ENCODE data around the gene PIP4K2B.

Gene PIP4K2B

DNA sequence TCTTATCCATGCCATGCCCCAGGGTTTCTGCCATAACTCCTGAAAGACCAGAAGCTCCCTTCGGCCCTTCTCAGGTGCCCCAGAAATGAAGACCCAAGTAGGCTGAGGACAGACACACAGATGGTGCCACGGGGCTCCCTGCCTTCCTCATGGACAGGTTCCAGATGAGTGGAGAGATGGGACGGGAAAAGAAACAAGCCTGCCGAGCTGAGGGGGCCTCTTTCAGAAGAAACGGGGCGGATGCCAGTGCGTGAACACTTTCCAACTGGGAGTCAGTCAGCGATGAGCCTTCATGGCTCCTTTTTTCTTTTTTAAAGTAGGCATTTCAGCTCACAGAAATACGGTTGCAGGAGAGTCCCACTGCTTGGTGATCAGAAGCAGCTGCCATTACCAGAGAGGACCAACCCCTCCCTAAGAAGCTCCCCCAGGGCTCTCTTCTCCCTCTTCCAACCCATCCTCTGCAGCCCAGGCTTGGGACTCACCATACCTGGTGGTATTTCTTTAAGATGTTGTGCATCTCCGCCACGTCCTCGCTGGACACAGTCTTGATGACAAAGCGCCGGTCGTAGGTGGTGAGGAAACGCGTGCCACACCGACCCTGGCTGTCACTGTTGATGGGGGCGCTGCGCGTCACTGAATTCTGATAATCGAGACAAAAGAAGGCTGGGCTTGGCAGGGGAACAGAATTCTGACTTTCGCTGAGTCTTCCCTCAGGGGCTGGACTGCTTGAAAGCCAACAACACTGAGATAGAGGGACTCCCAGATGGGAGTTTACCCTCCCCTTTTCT lies 19.2 kb downstream of the PIP4K2B start:
- H3K79me2 ChIP-seq (ENCODE audit: control insufficient read depth, insufficient read depth, low read length, unreplicated experiment) = no peaks in the 10 kb centered on the region
- H3K27me3 ChIP-seq (ENCODE audit: insufficient read depth, low read length) = no peaks in the 10 kb centered on the region
- peaks cover 22% of the 10 kb centered on the region; the same call in 1 of the 2 replicates for H3K36me3 ChIP-seq (ENCODE audit: insufficient read depth, low read length)
- H3K4me1 ChIP-seq (ENCODE audit: control insufficient read depth, insufficient read depth, low read length, unreplicated experiment) = no peaks in the 10 kb centered on the region
- H3K4me3 ChIP-seq (ENCODE audit: low read depth, low read length) = no peak overlapping the region
- no peak overlapping the region for H2AFZ ChIP-seq (ENCODE audit: low read length, unreplicated experiment)
- no peak overlapping the region for H3K27ac ChIP-seq (ENCODE audit: low read depth, low read length)

- Histone ChIP-seq H3K79me2 (ENCODE audit: control insufficient read depth, insufficient read depth, low read length, unreplicated experiment) (no peaks in the 10 kb centered on the region), H3K27ac (ENCODE audit: low read depth, low read length) (no peak overlapping the region), H2AFZ (ENCODE audit: low read length, unreplicated experiment) (no peak overlapping the region), H3K4me1 (ENCODE audit: control insufficient read depth, insufficient read depth, low read length, unreplicated experiment) (no peaks in the 10 kb centered on the region), H3K27me3 (ENCODE audit: insufficient read depth, low read length) (no peaks in the 10 kb centered on the region), H3K4me3 (ENCODE audit: low read depth, low read length) (no peak overlapping the region), H3K36me3 (ENCODE audit: insufficient read depth, low read length) (peaks cover 21% of the 10 kb centered on the region; the same call in 1 of the 2 replicates)
Measured at GRCh38 chr17:38777641-38778250, 21.6 kb downstream of the PIP4K2B start.

- Histone ChIP-seq H3K27me3 (ENCODE audit: insufficient read depth, low read length) (no peaks in the 10 kb centered on the region), H2AFZ (ENCODE audit: low read length, unreplicated experiment) (no peak overlapping the region), H3K4me3 (ENCODE audit: low read depth, low read length) (no peak overlapping the region), H3K27ac (ENCODE audit: low read depth, low read length) (no peak overlapping the region), H3K79me2 (ENCODE audit: control insufficient read depth, insufficient read depth, low read length, unreplicated experiment) (no peaks in the 10 kb centered on the region), H3K4me1 (ENCODE audit: control insufficient read depth, insufficient read depth, low read length, unreplicated experiment) (no peaks in the 10 kb centered on the region), H3K36me3 (ENCODE audit: insufficient read depth, low read length) (peaks cover 24% of the 10 kb centered on the region)
Measured at GRCh38 chr17:38773258-38773657, 26.1 kb downstream of the PIP4K2B start.

- no peaks in the 10 kb centered on the region for H3K4me1 ChIP-seq (ENCODE audit: control insufficient read depth, insufficient read depth, low read length, unreplicated experiment)
- no peak overlapping the region for H3K27ac ChIP-seq (ENCODE audit: low read depth, low read length)
- H2AFZ ChIP-seq (ENCODE audit: low read length, unreplicated experiment) = no peak overlapping the region
- no peaks in the 10 kb centered on the region for H3K79me2 ChIP-seq (ENCODE audit: control insufficient read depth, insufficient read depth, low read length, unreplicated experiment)
- H3K27me3 ChIP-seq (ENCODE audit: insufficient read depth, low read length) = no peaks in the 10 kb centered on the region
- no peak overlapping the region for H3K4me3 ChIP-seq (ENCODE audit: low read depth, low read length)
- H3K36me3 ChIP-seq (ENCODE audit: insufficient read depth, low read length) = peaks cover 28% of the 10 kb centered on the region
Measured at GRCh38 chr17:38768417-38768816, 30.9 kb downstream of the PIP4K2B start.

DNA sequence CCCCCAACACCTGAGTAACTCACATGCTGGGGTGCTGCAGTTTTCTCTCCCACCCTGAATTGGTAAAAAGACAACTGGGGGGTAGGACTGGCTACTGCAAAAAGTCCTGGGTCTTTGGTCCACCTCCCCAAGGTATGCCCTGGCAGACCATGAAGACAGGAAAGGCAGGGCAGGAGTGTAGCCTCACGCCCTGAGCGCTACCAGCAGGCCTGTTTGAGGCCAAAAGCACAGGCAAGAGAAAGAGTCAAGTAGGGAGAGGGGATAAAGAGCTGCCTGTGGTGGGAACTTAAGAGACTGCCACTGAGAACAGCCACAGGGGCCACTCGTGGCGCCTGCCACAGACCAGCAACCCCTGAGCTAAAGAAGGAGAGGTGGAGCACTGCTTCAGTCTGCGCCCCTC lies 33.0 kb downstream of the PIP4K2B start:
- peaks cover 15% of the 10 kb centered on the region; the same call in 1 of the 2 replicates for H3K36me3 ChIP-seq (ENCODE audit: insufficient read depth, low read length)
- no peaks in the 10 kb centered on the region for H3K79me2 ChIP-seq (ENCODE audit: control insufficient read depth, insufficient read depth, low read length, unreplicated experiment)
- H3K27ac ChIP-seq (ENCODE audit: low read depth, low read length) = no peak overlapping the region
- H3K4me1 ChIP-seq (ENCODE audit: control insufficient read depth, insufficient read depth, low read length, unreplicated experiment) = no peaks in the 10 kb centered on the region
- no peak overlapping the region for H2AFZ ChIP-seq (ENCODE audit: low read length, unreplicated experiment)
- no peak overlapping the region for H3K4me3 ChIP-seq (ENCODE audit: low read depth, low read length)
- no peaks in the 10 kb centered on the region for H3K27me3 ChIP-seq (ENCODE audit: insufficient read depth, low read length)

GRCh38 chr17:38762231-38762630 lies 37.1 kb downstream of the PIP4K2B start:
- H2AFZ ChIP-seq (ENCODE audit: low read length, unreplicated experiment) = no peak overlapping the region
- no peaks in the 10 kb centered on the region for H3K27me3 ChIP-seq (ENCODE audit: insufficient read depth, low read length)
- no peaks in the 10 kb centered on the region for H3K4me1 ChIP-seq (ENCODE audit: control insufficient read depth, insufficient read depth, low read length, unreplicated experiment)
- H3K4me3 ChIP-seq (ENCODE audit: low read depth, low read length) = no peak overlapping the region
- no peak overlapping the region for H3K27ac ChIP-seq (ENCODE audit: low read depth, low read length)
- peaks cover 20% of the 10 kb centered on the region for H3K36me3 ChIP-seq (ENCODE audit: insufficient read depth, low read length)
- no peaks in the 10 kb centered on the region for H3K79me2 ChIP-seq (ENCODE audit: control insufficient read depth, insufficient read depth, low read length, unreplicated experiment)

DNA sequence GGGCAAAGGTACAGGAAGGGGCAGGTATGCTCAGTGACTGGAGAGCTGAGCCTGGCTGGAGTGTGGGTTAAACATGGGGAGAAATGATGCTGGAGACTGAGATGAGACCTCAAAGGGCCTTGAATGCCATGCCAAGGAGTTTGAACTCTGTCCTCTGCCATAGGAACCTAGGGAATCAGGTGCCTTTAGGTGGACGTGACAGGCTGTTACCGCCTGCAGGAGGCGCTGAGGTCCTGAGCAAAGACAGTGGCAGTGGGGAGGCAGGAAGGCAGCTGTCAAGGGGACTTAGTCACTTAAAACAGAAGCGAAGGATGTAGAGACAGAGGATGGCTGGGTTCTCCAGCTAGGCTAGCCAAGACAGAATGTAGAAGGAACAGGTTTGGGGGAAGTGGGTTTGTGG lies 37.7 kb downstream of the PIP4K2B start:
- Histone ChIP-seq H3K4me3 (ENCODE audit: low read depth, low read length) (no peak overlapping the region), H2AFZ (ENCODE audit: low read length, unreplicated experiment) (no peak overlapping the region), H3K27me3 (ENCODE audit: insufficient read depth, low read length) (no peaks in the 10 kb centered on the region), H3K36me3 (ENCODE audit: insufficient read depth, low read length) (peaks cover 20% of the 10 kb centered on the region), H3K4me1 (ENCODE audit: control insufficient read depth, insufficient read depth, low read length, unreplicated experiment) (no peaks in the 10 kb centered on the region), H3K27ac (ENCODE audit: low read depth, low read length) (no peak overlapping the region), H3K79me2 (ENCODE audit: control insufficient read depth, insufficient read depth, low read length, unreplicated experiment) (no peaks in the 10 kb centered on the region)

- Histone ChIP-seq H3K79me2 (ENCODE audit: control insufficient read depth, insufficient read depth, low read length, unreplicated experiment) (peaks cover 26% of the 10 kb centered on the region), H3K36me3 (ENCODE audit: insufficient read depth, low read length) (peaks cover 12% of the 10 kb centered on the region), H2AFZ (ENCODE audit: low read length, unreplicated experiment) (peak overlapping the region; percentile 32), H3K27me3 (ENCODE audit: insufficient read depth, low read length) (no peaks in the 10 kb centered on the region), H3K4me3 (ENCODE audit: low read depth, low read length) (peak overlapping the region; percentile 87), H3K4me1 (ENCODE audit: control insufficient read depth, insufficient read depth, low read length, unreplicated experiment) (peaks cover 16% of the 10 kb centered on the region), H3K27ac (ENCODE audit: low read depth, low read length) (peak overlapping the region; percentile 57)
Measured at GRCh38 chr17:38753071-38753506, 46.3 kb downstream of the PIP4K2B start.

DNA sequence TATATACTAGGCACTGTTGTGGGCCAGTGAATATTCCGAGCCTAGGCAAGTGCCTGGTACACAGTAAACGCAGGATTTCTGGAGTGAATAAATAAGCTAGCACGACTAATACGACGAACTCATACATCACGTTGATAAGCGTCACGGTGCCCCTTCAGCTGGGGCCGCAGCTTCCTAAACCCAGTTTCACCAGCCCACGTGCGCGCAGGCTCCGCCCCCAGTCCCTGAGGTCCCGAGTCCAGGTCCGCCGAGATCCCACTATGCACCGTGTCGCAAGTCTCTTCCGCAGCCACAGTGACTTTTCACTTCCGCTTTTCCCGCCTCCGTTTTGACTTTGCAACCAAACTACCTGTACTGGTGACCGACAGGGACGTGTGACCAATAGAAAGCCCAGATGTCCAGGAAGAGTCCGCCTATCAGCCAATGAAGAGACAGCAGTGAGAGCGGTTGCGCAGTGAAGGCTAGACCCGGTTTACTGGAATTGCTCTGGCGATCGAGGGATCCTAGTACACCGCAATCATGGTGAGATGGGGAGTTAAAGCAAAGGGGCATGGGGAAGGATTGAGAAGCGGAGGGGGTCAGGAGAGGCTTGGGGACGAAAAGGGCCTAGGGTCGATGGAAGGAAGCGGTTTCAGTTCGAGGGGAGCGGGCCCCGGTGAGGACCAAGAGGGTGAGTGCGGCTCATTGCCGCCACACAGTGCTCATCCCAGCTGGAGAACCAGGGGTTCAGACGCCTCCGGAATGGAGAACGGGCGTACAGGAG lies 46.9 kb downstream of the PIP4K2B start, which contains the start of gene PSMB3:
PSMB3 (plus strand) TSS at position 434 of the 763 bp plus-strand sequence; CDS start at position 520, 86 bp downstream.
- Histone ChIP-seq H3K27ac (ENCODE audit: low read depth, low read length) (peak within 1 kb of the TSS; percentile 62), H3K79me2 (ENCODE audit: control insufficient read depth, insufficient read depth, low read length, unreplicated experiment) (peaks cover 31% of the 10 kb centered on the region), H3K4me1 (ENCODE audit: control insufficient read depth, insufficient read depth, low read length, unreplicated experiment) (peaks cover 16% of the 10 kb centered on the region), H3K4me3 (ENCODE audit: low read depth, low read length) (peak within 1 kb of the TSS; percentile 87), H2AFZ (ENCODE audit: low read length, unreplicated experiment) (peak within 1 kb of the TSS; percentile 76), H3K27me3 (ENCODE audit: insufficient read depth, low read length) (no peaks in the 10 kb centered on the region), H3K36me3 (ENCODE audit: insufficient read depth, low read length) (peaks cover 12% of the 10 kb centered on the region)

DNA sequence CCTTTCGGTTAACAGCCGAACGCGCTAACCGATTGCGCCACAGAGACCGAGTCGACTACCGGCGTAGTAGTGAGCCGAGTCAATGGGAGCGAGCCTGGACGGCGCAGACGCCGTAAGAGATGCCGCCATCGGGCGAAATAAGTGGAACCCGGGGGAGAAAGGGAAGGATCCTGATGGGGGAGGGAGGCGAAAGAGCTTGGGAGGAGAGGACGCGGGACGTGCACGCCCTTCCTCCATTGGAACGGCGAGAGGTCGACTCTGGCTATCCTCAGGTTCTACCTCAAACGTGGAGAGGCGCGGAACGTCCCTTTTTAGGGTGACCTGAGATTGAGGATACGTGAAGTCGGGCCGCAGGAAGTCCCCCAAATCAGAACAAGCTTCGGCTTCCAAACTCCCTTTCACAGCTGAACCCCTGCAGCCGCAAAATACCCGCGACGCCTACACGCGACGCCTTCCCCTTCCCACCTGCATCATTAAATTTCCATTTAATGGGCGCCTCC lies 47.5 kb downstream of the PIP4K2B start:
- Histone ChIP-seq H3K79me2 (ENCODE audit: control insufficient read depth, insufficient read depth, low read length, unreplicated experiment) (peaks cover 37% of the 10 kb centered on the region), H3K4me3 (ENCODE audit: low read depth, low read length) (peak overlapping the region; percentile 87), H3K36me3 (ENCODE audit: insufficient read depth, low read length) (peaks cover 12% of the 10 kb centered on the region), H3K27me3 (ENCODE audit: insufficient read depth, low read length) (no peaks in the 10 kb centered on the region), H3K27ac (ENCODE audit: low read depth, low read length) (peak overlapping the region; percentile 62), H2AFZ (ENCODE audit: low read length, unreplicated experiment) (peak overlapping the region; percentile 76), H3K4me1 (ENCODE audit: control insufficient read depth, insufficient read depth, low read length, unreplicated experiment) (peaks cover 16% of the 10 kb centered on the region)
